GM23338 (cell line): ENCODE results near the gene MAN1A2. TPM values are rescaled to one million over a fixed set of nuclear protein-coding genes. Genes with fewer than 3 reads are reported as not detected.

Experiments used
- ATAC-seq: fragments of 200-7000 bp; cut with Tn5 transposase; 3 replicates; pipeline ENCODE4 v1.9.1; 2020
- DNase-seq: peaks from one replicate; pipeline ENCODE4 v3.0.0-alpha.2; 2015; ENCODE audit warnings: low spot score
- H2AFZ ChIP-seq: fragments of 200-600 bp; sonication (generic); 2 replicates; pipeline ENCODE4 v1.8.0; 2016; ENCODE audit warnings: antibody characterized with exemption, mild to moderate bottlenecking, moderate library complexity
- H3F3A ChIP-seq: fragments of 200-600 bp; sonication (generic); replicated peaks from 2 replicates; pipeline ENCODE4 v1.8.0; 2017; ENCODE audit warnings: antibody characterized with exemption, mixed run types, low read depth
- H3K27ac ChIP-seq: fragments of 200-600 bp; sonication (generic); 2 replicates; pipeline ENCODE4 v1.6.1; 2016; ENCODE audit warnings: low read depth
- H3K27me3 ChIP-seq: fragments of 200-600 bp; sonication (generic); 2 replicates; pipeline ENCODE4 v1.8.0; 2016; ENCODE audit warnings: mild to moderate bottlenecking, mixed run types, moderate library complexity; ENCODE audit not compliant: insufficient read depth
- H3K36me3 ChIP-seq: fragments of 200-600 bp; sonication (generic); 2 replicates; pipeline ENCODE4 v1.8.0; 2016; ENCODE audit warnings: mild to moderate bottlenecking; ENCODE audit not compliant: insufficient read depth
- H3K4me1 ChIP-seq: fragments of 200-600 bp; sonication (generic); 2 replicates; pipeline ENCODE4 v1.8.0; 2016; ENCODE audit warnings: mild to moderate bottlenecking, moderate library complexity; ENCODE audit not compliant: insufficient read depth
- H3K4me2 ChIP-seq: fragments of 200-600 bp; sonication (generic); 2 replicates; pipeline ENCODE4 v1.7.1; 2017; ENCODE audit warnings: mixed run types
- H3K4me3 ChIP-seq: fragments of 200-600 bp; sonication (generic); 2 replicates; pipeline ENCODE4 v1.6.1; 2016; ENCODE audit warnings: mixed run types
- H3K79me2 ChIP-seq: fragments of 200-600 bp; sonication (generic); replicated peaks from 2 replicates; pipeline ENCODE4 v1.8.0; 2017; ENCODE audit warnings: mild to moderate bottlenecking; ENCODE audit not compliant: insufficient read depth
- H3K9me2 ChIP-seq: fragments of 200-600 bp; sonication (generic); 2 replicates; pipeline ENCODE4 v1.8.0; 2017; ENCODE audit not compliant: insufficient read depth
- H4K20me1 ChIP-seq: fragments of 200-600 bp; sonication (generic); replicated peaks from 2 replicates; pipeline ENCODE4 v1.8.0; 2017; ENCODE audit warnings: mild to moderate bottlenecking; ENCODE audit not compliant: insufficient read depth
- H3K27ac Mint-ChIP-seq: 2 replicates; pipeline ENCODE4 v1.8.0; 2020; ENCODE audit warnings: inconsistent platforms, mild to moderate bottlenecking, moderate library complexity, mixed read lengths
- H3K27me3 Mint-ChIP-seq: 3 replicates; pipeline ENCODE4 v1.8.0; 2022; ENCODE audit warnings: low read depth, mild to moderate bottlenecking, moderate library complexity, mixed read lengths, inconsistent platforms; ENCODE audit not compliant: insufficient read depth, poor library complexity
- H3K36me3 Mint-ChIP-seq: 3 replicates; pipeline ENCODE4 v1.8.0; 2021; ENCODE audit warnings: low read depth, mild to moderate bottlenecking, inconsistent platforms, moderate library complexity, mixed read lengths
- H3K4me1 Mint-ChIP-seq: 3 replicates; pipeline ENCODE4 v1.8.0; 2020; ENCODE audit warnings: mild to moderate bottlenecking, inconsistent platforms, mixed read lengths
- H3K4me3 Mint-ChIP-seq: 3 replicates; pipeline ENCODE4 v1.8.0; 2021; ENCODE audit warnings: moderate library complexity, mild to moderate bottlenecking, inconsistent platforms, mixed read lengths
- H3K9me3 Mint-ChIP-seq: 3 replicates; pipeline ENCODE4 v1.8.0; 2020; ENCODE audit warnings: moderate library complexity, mild to moderate bottlenecking, inconsistent platforms, mixed read lengths
- CREB1 ChIP-seq: fragments of 250-450 bp; sonication (Bioruptor Pico); IDR thresholded peaks from 2 replicates; pipeline ENCODE4 v1.5.0; 2020; ENCODE audit warnings: low read depth, mild to moderate bottlenecking, moderate library complexity
- CTCF ChIP-seq, 2 experiments: fragments of 200-600 bp in 1 of 2; sonication (generic) in 1 of 2; conservative IDR thresholded peaks; 2 replicates each; pipeline versions ENCODE4 v1.5.1 to v1.6.1; 2016 to 2017; ENCODE audit warnings: antibody characterized with exemption in 2 of 2, low read depth in 2 of 2, mild to moderate bottlenecking in 2 of 2, moderate library complexity in 1 of 2
- EZH2 ChIP-seq: fragments of 200-600 bp; sonication (generic); IDR thresholded peaks from one replicate; pipeline ENCODE4 v1.8.0; 2017; ENCODE audit warnings: antibody characterized with exemption, mild to moderate bottlenecking, low read depth; ENCODE audit not compliant: unreplicated experiment
- EZH2phosphoT487 ChIP-seq: fragments of 200-600 bp; sonication (generic); IDR thresholded peaks from one replicate; pipeline ENCODE4 v1.8.1; 2018; ENCODE audit warnings: antibody characterized with exemption; ENCODE audit not compliant: unreplicated experiment
- NANOG ChIP-seq: IDR thresholded peaks from 2 replicates; pipeline ENCODE4 v1.6.1; 2016; ENCODE audit warnings: antibody characterized with exemption, borderline replicate concordance
- POLR2AphosphoS5 ChIP-seq: IDR thresholded peaks from 2 replicates; pipeline ENCODE4 v1.6.1; 2016; ENCODE audit warnings: antibody characterized with exemption, low read depth
- REST ChIP-seq: IDR thresholded peaks from one replicate; pipeline ENCODE4 v1.6.1; 2018; ENCODE audit warnings: antibody characterized with exemption; ENCODE audit not compliant: unreplicated experiment
- STAT1 ChIP-seq: IDR thresholded peaks from one replicate; pipeline ENCODE4 v1.6.1; 2016; ENCODE audit warnings: antibody characterized with exemption; ENCODE audit not compliant: unreplicated experiment
- ZNF462 ChIP-seq: fragments of 250-450 bp; sonication (Bioruptor Pico); IDR thresholded peaks from 2 replicates; pipeline ENCODE4 v1.5.0; 2020; ENCODE audit warnings: mild to moderate bottlenecking, moderate library complexity
- polyA plus RNA-seq: library from polyadenylated mRNA; unstranded; fragments of >200 nt; fragmentation: Nextera tagmentation; extraction: Ambion mirVana; gene quantifications from 2 replicates; pipeline ENCODE4 v1.2.1, GENCODE V29; 2016
- total RNA-seq: library from RNA; depleted of rRNA; stranded (reverse); fragments of >200 nt; shearing (Covaris generic); gene quantifications from 2 replicates; pipeline ENCODE4 v1.2.3, GENCODE V29; 2014

MAN1A2 gene
- total and polyA plus RNA-seq, 2 experiments from 2014 or later = 18.6 to 22.2 TPM

- Mint-ChIP-seq H3K27me3 (peaks cover 5% of the 10 kb centered on the region), H3K4me3 (no peak overlapping the region), H3K9me3 (no peaks in the 10 kb centered on the region), H3K27ac (no peak overlapping the region), H3K36me3 (no peaks in the 10 kb centered on the region), H3K4me1 (peaks cover 9% of the 10 kb centered on the region)
- no peaks in the 10 kb centered on the region for H3K36me3 ChIP-seq
- H3K27ac ChIP-seq = no peak overlapping the region
- no peaks in the 10 kb centered on the region for H3K9me2 ChIP-seq
- H3F3A ChIP-seq = no peaks in the 10 kb centered on the region
- TF ChIP-seq STAT1 = no peak
- TF ChIP-seq NANOG = no peak
- TF ChIP-seq POLR2AphosphoS5 = no peak
- no peak for TF ChIP-seq CTCF (conservative IDR thresholded peaks at IDR 0.05; ENCODE audit: low read depth in 2 of 2)
- TF ChIP-seq EZH2 = no peak
- TF ChIP-seq EZH2phosphoT487 = no peak
- TF ChIP-seq REST = no peak
- DNase-seq (no peak), ATAC-seq (no peak)
- H3K4me1 ChIP-seq = peaks cover 4% of the 10 kb centered on the region; the same call in 1 of the 2 replicates
- H3K27me3 ChIP-seq = no peaks in the 10 kb centered on the region
- no peaks in the 10 kb centered on the region for H4K20me1 ChIP-seq
- no peak overlapping the region for H3K4me2 ChIP-seq
- no peaks in the 10 kb centered on the region for H3K79me2 ChIP-seq
- H3K4me3 ChIP-seq = no peak overlapping the region
- H2AFZ ChIP-seq = no peak overlapping the region
These were observed 206.3 kb downstream of the MAN1A2 start for GRCh38 chr1:117573386-117574023.

GRCh38 chr1:117574161-117574835 lies 207.0 kb downstream of the MAN1A2 start:
- peaks cover 4% of the 10 kb centered on the region; the same call in 1 of the 2 replicates for H3K4me1 ChIP-seq
- no peak for DNase-seq
- no peaks in the 10 kb centered on the region for H3K9me2 ChIP-seq
- H3K27me3 Mint-ChIP-seq = peaks cover 5% of the 10 kb centered on the region
- no peaks in the 10 kb centered on the region for H3K27me3 ChIP-seq
- peaks cover 9% of the 10 kb centered on the region for H3K4me1 Mint-ChIP-seq
- no peak overlapping the region for H3K4me3 ChIP-seq
- H3K27ac ChIP-seq = no peak overlapping the region
- H4K20me1 ChIP-seq = no peaks in the 10 kb centered on the region
- no peak overlapping the region for H3K4me3 Mint-ChIP-seq
- no peaks in the 10 kb centered on the region for H3K9me3 Mint-ChIP-seq
- H3K36me3 ChIP-seq = no peaks in the 10 kb centered on the region
- no peak overlapping the region for H3K4me2 ChIP-seq
- no peaks in the 10 kb centered on the region for H3F3A ChIP-seq
- no peak overlapping the region for H2AFZ ChIP-seq
- H3K36me3 Mint-ChIP-seq = no peaks in the 10 kb centered on the region
- H3K79me2 ChIP-seq = no peaks in the 10 kb centered on the region
- ATAC-seq = peak; percentile 28
- H3K27ac Mint-ChIP-seq = no peak overlapping the region
- TF ChIP-seq ZNF462 (CRISPR knock-in tag) = no peak
- TF ChIP-seq CREB1 (CRISPR knock-in tag) = no peak
- no peak for TF ChIP-seq EZH2
